Neuronal stem cell (in vitro differentiated cells): ENCODE measurements around the gene ANKRD17.

Experiments used
- DNase-seq: peaks from one replicate; pipeline ENCODE4 v3.0.0-alpha.2; 2013; ENCODE audit warnings: low spot score
- H2AFZ ChIP-seq: one replicate; pipeline ENCODE4 v1.6.1; 2013; ENCODE audit warnings: mild to moderate bottlenecking, low read length, inconsistent platforms
- H2AK5ac ChIP-seq: 2 replicates; pipeline ENCODE4 v1.6.1; 2013; ENCODE audit warnings: low read depth, mild to moderate bottlenecking, inconsistent platforms, low read length, moderate library complexity, mixed read lengths
- H2BK120ac ChIP-seq: 2 replicates; pipeline ENCODE4 v1.6.1; 2013; ENCODE audit warnings: low read depth, mild to moderate bottlenecking, inconsistent platforms, low read length, moderate library complexity, mixed read lengths
- H2BK12ac ChIP-seq: one replicate; pipeline ENCODE4 v1.6.1; 2013; ENCODE audit warnings: low read length, inconsistent platforms
- H2BK15ac ChIP-seq: 2 replicates; pipeline ENCODE4 v1.6.1; 2013; ENCODE audit warnings: mild to moderate bottlenecking, low read length, inconsistent platforms, mixed read lengths
- H2BK5ac ChIP-seq: one replicate; pipeline ENCODE4 v1.6.1; 2013; ENCODE audit warnings: inconsistent platforms, mild to moderate bottlenecking, low read length, moderate library complexity
- H3K14ac ChIP-seq: one replicate; pipeline ENCODE4 v1.6.1; 2013; ENCODE audit warnings: low read length, inconsistent platforms
- H3K18ac ChIP-seq: 2 replicates; pipeline ENCODE4 v1.6.1; 2013; ENCODE audit warnings: low read length, inconsistent platforms
- H3K23ac ChIP-seq: 2 replicates; pipeline ENCODE4 v1.6.1; 2013; ENCODE audit warnings: low read depth, mild to moderate bottlenecking, mixed read lengths, low read length, inconsistent platforms; ENCODE audit not compliant: poor library complexity
- H3K27ac ChIP-seq: replicated peaks from 3 replicates; pipeline ENCODE4 v1.5.1; 2013; ENCODE audit warnings: low read length, inconsistent platforms
- H3K27me3 ChIP-seq, 3 experiments: 2 replicates each; pipeline ENCODE4 v1.6.1; 2013; ENCODE audit warnings: low read length in 3 of 3, mild to moderate bottlenecking in 2 of 3, inconsistent platforms in 1 of 3, low read depth in 1 of 3, mixed read lengths in 1 of 3, moderate library complexity in 1 of 3; ENCODE audit not compliant: control insufficient read depth in 3 of 3, insufficient read depth in 3 of 3
- H3K36me3 ChIP-seq, 2 donors: replicated peaks in 1 of 2; 2 replicates each; pipeline ENCODE4 v1.6.1; 2013; ENCODE audit warnings: low read length in 2 of 2; ENCODE audit not compliant: control insufficient read depth in 2 of 2, insufficient read depth in 2 of 2
- H3K4ac ChIP-seq: 2 replicates; pipeline ENCODE4 v1.6.1; 2013; ENCODE audit warnings: inconsistent platforms, mild to moderate bottlenecking, low read length, moderate library complexity
- H3K4me1 ChIP-seq, 2 donors: 1 replicate in 1 of 2; 2 replicates in 1 of 2; pipeline ENCODE4 v1.6.1; 2013; ENCODE audit warnings: low read length in 2 of 2, low read depth in 1 of 2; ENCODE audit not compliant: control insufficient read depth in 2 of 2, insufficient read depth in 1 of 2
- H3K4me2 ChIP-seq: one replicate; pipeline ENCODE4 v1.6.1; 2013; ENCODE audit warnings: mild to moderate bottlenecking, low read length, inconsistent platforms; ENCODE audit not compliant: insufficient read depth, poor library complexity, severe bottlenecking
- H3K4me3 ChIP-seq, 2 donors: 2 replicates each; pipeline ENCODE4 v1.5.1; 2013; ENCODE audit warnings: low read length in 2 of 2, mild to moderate bottlenecking in 2 of 2, inconsistent platforms in 1 of 2, moderate library complexity in 1 of 2
- H3K79me1 ChIP-seq: one replicate; pipeline ENCODE4 v1.6.1; 2013; ENCODE audit warnings: low read depth, mild to moderate bottlenecking, inconsistent platforms, low read length, moderate library complexity
- H3K9ac ChIP-seq: one replicate; pipeline ENCODE4 v1.6.1; 2013; ENCODE audit warnings: mild to moderate bottlenecking, low read depth, low read length, inconsistent platforms; ENCODE audit not compliant: poor library complexity
- H3K9me3 ChIP-seq, 2 donors: replicated peaks in 1 of 2; 2 replicates each; pipeline versions ENCODE3 to v1.6.1; 2013; ENCODE audit warnings: low read length in 2 of 2, mild to moderate bottlenecking in 2 of 2, inconsistent platforms in 1 of 2, low read depth in 1 of 2, mixed read lengths in 1 of 2, moderate library complexity in 1 of 2; ENCODE audit not compliant: control insufficient read depth in 2 of 2, insufficient read depth in 1 of 2
- H4K8ac ChIP-seq: one replicate; pipeline ENCODE4 v1.6.1; 2013; ENCODE audit warnings: low read depth, mild to moderate bottlenecking, inconsistent platforms, low read length, moderate library complexity
- H4K91ac ChIP-seq: one replicate; pipeline ENCODE4 v1.6.1; 2013; ENCODE audit warnings: low read length, low read depth, mild to moderate bottlenecking, inconsistent platforms; ENCODE audit not compliant: poor library complexity
- WGBS, 2 donors: extraction: QIAGEN DNeasy Blood & Tissue Kit; methylation state at CpG; one replicate each; pipeline ENCODE4 v1.1.7; 2013; ENCODE audit warnings: missing lambda C conversion rate in 2 of 2, mixed read lengths in 1 of 2; ENCODE audit not compliant: insufficient read length in 2 of 2, insufficient replicate concordance in 1 of 2; ENCODE audit errors: extremely low coverage in 2 of 2; 5-methylcytosine and 5-hydroxymethylcytosine counted together

The ANKRD17 gene

GRCh38 chr4:73090738-73091137, 167.9 kb downstream of the ANKRD17 start:
- no peak overlapping the region for H3K14ac ChIP-seq
- H3K27me3 ChIP-seq, result no peaks in the 10 kb centered on the region
- H4K8ac ChIP-seq, result no peak overlapping the region
- H2BK5ac ChIP-seq, result no peak overlapping the region
- H3K79me1 ChIP-seq, result peaks cover 3% of the 10 kb centered on the region
- H3K4me3 ChIP-seq, result no peak overlapping the region
- no peak overlapping the region for H2AK5ac ChIP-seq
- no peaks in the 10 kb centered on the region for H3K9me3 ChIP-seq
- no peak overlapping the region for H2BK15ac ChIP-seq
- H3K18ac ChIP-seq, result no peak overlapping the region
- H2AFZ ChIP-seq, result no peak overlapping the region
- H3K4ac ChIP-seq, result no peak overlapping the region
- DNase-seq, result no peak
- H3K4me1 ChIP-seq, result no peaks in the 10 kb centered on the region
- no CpG with 5 or more reads among the region's 1 CpG for WGBS, 2 donors
- H2BK120ac ChIP-seq, result no peak overlapping the region
- H3K27ac ChIP-seq, result no peak overlapping the region
- H3K9ac ChIP-seq, result no peak overlapping the region
- peaks cover 18 to 97% of the 10 kb centered on the region in 2 donors for H3K36me3 ChIP-seq
- H4K91ac ChIP-seq, result no peak overlapping the region
- no peak overlapping the region for H3K23ac ChIP-seq
- H2BK12ac ChIP-seq, result no peak overlapping the region
- no peak overlapping the region for H3K4me2 ChIP-seq

DNA sequence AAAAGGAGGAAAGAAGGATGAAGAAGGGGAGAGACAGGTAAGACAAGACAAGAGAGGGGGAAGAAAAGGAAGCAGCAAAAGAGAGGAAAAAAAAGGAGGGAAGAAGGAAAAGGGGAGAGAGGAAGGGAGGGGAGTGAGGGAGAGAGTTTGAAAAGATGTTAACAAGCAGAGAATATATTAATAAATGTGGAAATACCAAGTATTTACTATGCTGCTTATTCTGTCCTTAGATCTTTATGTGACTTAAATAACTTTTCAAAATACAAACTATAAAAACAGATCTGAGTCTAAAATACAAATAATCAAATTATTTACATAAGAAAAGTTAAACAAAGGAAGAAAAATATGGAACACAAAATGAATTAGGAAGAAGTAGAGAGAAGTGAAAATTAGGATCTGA, 170.7 kb downstream of the ANKRD17 start:
- Histone ChIP-seq H2BK5ac (no peak overlapping the region), H3K79me1 (peaks cover 3% of the 10 kb centered on the region), H2BK120ac (no peak overlapping the region), H3K4ac (no peak overlapping the region), H4K91ac (no peak overlapping the region), H2BK15ac (no peak overlapping the region), H4K8ac (no peak overlapping the region), H2BK12ac (no peak overlapping the region), H3K4me2 (no peak overlapping the region), H3K27me3 (no peaks in the 10 kb centered on the region), H3K9me3 (no peaks in the 10 kb centered on the region), H3K36me3 (peaks cover 18 to 97% of the 10 kb centered on the region in 2 donors), H3K18ac (no peak overlapping the region), H2AFZ (no peak overlapping the region), H3K14ac (no peak overlapping the region), H2AK5ac (no peak overlapping the region), H3K23ac (no peak overlapping the region), H3K4me1 (no peaks in the 10 kb centered on the region), H3K9ac (no peak overlapping the region), H3K27ac (no peak overlapping the region), H3K4me3 (no peak overlapping the region)
- no peak for DNase-seq

- no peak overlapping the region for H3K4ac ChIP-seq
- no peak overlapping the region for H2BK12ac ChIP-seq
- H3K9ac ChIP-seq, result no peak overlapping the region
- no peak overlapping the region for H3K4me2 ChIP-seq
- H2BK5ac ChIP-seq, result no peak overlapping the region
- no peak overlapping the region for H2BK120ac ChIP-seq
- no peaks in the 10 kb centered on the region for H3K27me3 ChIP-seq
- H4K91ac ChIP-seq, result no peak overlapping the region
- H4K8ac ChIP-seq, result no peak overlapping the region
- DNase-seq, result no peak
- H3K4me3 ChIP-seq, result no peak overlapping the region
- no peak overlapping the region for H2AFZ ChIP-seq
- H3K79me1 ChIP-seq, result peaks cover 3% of the 10 kb centered on the region
- no peak overlapping the region for H3K23ac ChIP-seq
- peaks cover 12 to 97% of the 10 kb centered on the region in 2 donors for H3K36me3 ChIP-seq
- no peaks in the 10 kb centered on the region for H3K4me1 ChIP-seq
- H3K27ac ChIP-seq, result no peak overlapping the region
- WGBS, 2 donors, result no CpG with 5 or more reads among the region's 6 CpGs
- H3K18ac ChIP-seq, result no peak overlapping the region
- no peak overlapping the region for H3K14ac ChIP-seq
- H3K9me3 ChIP-seq, result no peaks in the 10 kb centered on the region
- no peak overlapping the region for H2AK5ac ChIP-seq
- no peak overlapping the region for H2BK15ac ChIP-seq
These were observed 172.3 kb downstream of the ANKRD17 start for GRCh38 chr4:73086095-73086868.

GRCh38 chr4:73080789-73081188, 177.8 kb downstream of the ANKRD17 start:
- Histone ChIP-seq H3K9me3 (no peaks in the 10 kb centered on the region), H3K4ac (no peak overlapping the region), H3K4me3 (no peak overlapping the region), H2BK120ac (no peak overlapping the region), H2BK12ac (no peak overlapping the region), H2BK15ac (no peak overlapping the region), H3K14ac (no peak overlapping the region), H3K27ac (no peak overlapping the region), H4K8ac (no peak overlapping the region), H3K27me3 (no peaks in the 10 kb centered on the region), H3K9ac (no peak overlapping the region), H3K23ac (no peak overlapping the region), H3K18ac (no peak overlapping the region), H4K91ac (no peak overlapping the region), H3K4me2 (no peak overlapping the region), H3K4me1 (no peaks in the 10 kb centered on the region), H3K79me1 (no peaks in the 10 kb centered on the region), H2BK5ac (no peak overlapping the region), H3K36me3 (peaks cover 16 to 96% of the 10 kb centered on the region in 2 donors), H2AK5ac (no peak overlapping the region), H2AFZ (no peak overlapping the region)
- no peak for DNase-seq
- no CpG with 5 or more reads among the region's 3 CpGs for WGBS, 2 donors
